Transverse colon (tissue), 4 donors: ENCODE results near the gene SDK1. TPM values are rescaled to one million over a fixed set of nuclear protein-coding genes. Genes with fewer than 3 reads are reported as not detected.

ENCODE experiments used
- DNase-seq: peaks from one replicate; pipeline ENCODE4 v3.0.0-alpha.2; 2019
- H3K27ac ChIP-seq, 4 donors: fragments of 200-600 bp; sonication (generic); 2 replicates each; pipeline ENCODE4 v1.5.1; 2016 to 2018; ENCODE audit warnings: inconsistent platforms in 4 of 4
- H3K27me3 ChIP-seq: fragments of 200-600 bp; sonication (generic); 2 replicates; pipeline ENCODE4 v1.5.1; 2017; ENCODE audit warnings: inconsistent platforms
- H3K36me3 ChIP-seq, 4 donors: fragments of 200-600 bp; sonication (generic); 2 replicates each; pipeline ENCODE4 v1.5.1; 2017 to 2019; ENCODE audit warnings: inconsistent platforms in 4 of 4
- H3K4me1 ChIP-seq, 4 donors: fragments of 200-600 bp; sonication (generic); 2 replicates each; pipeline ENCODE4 v1.5.1; 2017 to 2020; ENCODE audit warnings: inconsistent platforms in 4 of 4
- H3K4me3 ChIP-seq, 4 donors: fragments of 200-600 bp; sonication (generic); 1 replicate in 1 of 4; 2 replicates in 3 of 4; pipeline versions ENCODE4 v1.5.1 to v1.6.1; 2017 to 2019; ENCODE audit warnings: inconsistent platforms in 4 of 4
- H3K9me3 ChIP-seq, 2 donors: fragments of 200-600 bp; sonication (generic); 2 replicates each; pipeline ENCODE4 v1.5.1; 2017 to 2019; ENCODE audit warnings: inconsistent platforms in 2 of 2
- EP300 ChIP-seq: sonication (generic); formaldehyde crosslinking; IDR thresholded peaks from one replicate; pipeline ENCODE4 v1.6.1; 2017; ENCODE audit warnings: antibody characterized with exemption, low read depth
- POLR2A ChIP-seq: fragments of 450-650 bp; IDR thresholded peaks from one replicate; pipeline ENCODE4 v1.6.1; 2016; ENCODE audit warnings: antibody characterized with exemption, mild to moderate bottlenecking, moderate library complexity
- POLR2AphosphoS5 ChIP-seq, 3 donors: sonication (generic); formaldehyde crosslinking; IDR thresholded peaks; one replicate each; pipeline ENCODE4 v1.6.1; 2016; ENCODE audit warnings: antibody characterized with exemption in 3 of 3
- WGBS, 2 donors: methylation state at CpG; one replicate each; pipeline ENCODE4 v1.1.5; 2018; ENCODE audit warnings: low coverage in 1 of 2; 5-methylcytosine and 5-hydroxymethylcytosine counted together
- in situ Hi-C, 4 donors: fragments of 200-750 bp; cut with MboI; loops; one replicate each; pipeline versions ENCODE4 v1.15.0 to v1.15.1; 2017; ENCODE audit warnings: low sequenced_read_pairs in 3 of 4, low pct_ligation_motif_present in 1 of 4, low pct_unique_long_range_greater_than_20kb in 1 of 4
- intact Hi-C: fragments of 100-400 bp; cut with DNase I; formaldehyde crosslinking; loops from one replicate; pipeline ENCODE4 v1.15.1; 2023; ENCODE audit warnings: low total_unique reads
- total RNA-seq, 4 donors: library from RNA; depleted of rRNA; stranded (reverse); fragments of >200 nt; gene quantifications; one replicate each; pipeline ENCODE4 v1.1.0, GENCODE V29; 2016
- TF ChIP-seq, protein P1 (sequence below), 5 experiments: fragments of 200-600 bp in 3 of 5; fragments of 450-650 bp in 2 of 5; sonication (generic) in 3 of 5; IDR thresholded peaks; 1 replicate in 2 of 5; 2 replicates in 3 of 5; pipeline ENCODE4 v1.5.1; 2016 to 2017; ENCODE audit warnings: antibody characterized with exemption in 5 of 5, inconsistent platforms in 3 of 5, mild to moderate bottlenecking in 2 of 5, moderate library complexity in 1 of 5

SDK1 gene
- total RNA-seq, 4 donors from 2014 or later = 4.0 to 8.6 (median 5.4) TPM

DNA sequence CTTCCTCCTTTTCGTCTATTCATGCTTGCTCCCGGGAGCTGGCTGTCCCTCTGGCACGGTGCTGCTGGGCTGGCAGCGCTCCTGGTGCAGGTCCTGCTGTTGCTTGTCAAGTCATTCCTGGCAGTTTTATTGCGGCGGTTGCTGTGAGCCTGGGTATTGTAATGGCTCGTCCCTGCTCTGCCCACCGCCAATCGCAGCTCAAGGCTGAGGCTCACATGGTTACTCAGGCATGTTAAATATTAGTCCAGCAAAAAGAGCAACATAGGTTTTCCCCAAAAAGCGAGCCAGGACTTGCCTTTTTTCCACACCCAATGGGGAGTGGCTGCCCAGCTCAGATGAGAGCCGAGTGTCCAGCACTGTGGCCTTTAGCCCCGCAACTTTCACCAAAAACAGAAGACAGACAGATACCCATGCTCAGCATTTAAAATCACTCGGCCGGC is 888.1 kb downstream of the SDK1 start:
- Histone ChIP-seq H3K27ac (peak overlapping the region; percentile 37 to 83 (median 62)), H3K36me3 (no peaks in the 10 kb centered on the region), H3K27me3 (no peaks in the 10 kb centered on the region), H3K4me3 (no peak overlapping the region), H3K9me3 (no peaks in the 10 kb centered on the region), H3K4me1 (peaks cover 4 to 37% (median 11%) of the 10 kb centered on the region in 4 donors)
- WGBS, 2 donors = 34% methylated on average over 13 of the region's 14 CpGs; no CpG with 5 or more reads in 1 of the 2 donors
- TF ChIP-seq POLR2A (no peak), POLR2AphosphoS5 (IDR thresholded peaks at IDR 0.05) (peak; percentile 79 to 96 (median 90)), EP300 (peak; percentile 18)
- TF ChIP-seq, protein P1, sequence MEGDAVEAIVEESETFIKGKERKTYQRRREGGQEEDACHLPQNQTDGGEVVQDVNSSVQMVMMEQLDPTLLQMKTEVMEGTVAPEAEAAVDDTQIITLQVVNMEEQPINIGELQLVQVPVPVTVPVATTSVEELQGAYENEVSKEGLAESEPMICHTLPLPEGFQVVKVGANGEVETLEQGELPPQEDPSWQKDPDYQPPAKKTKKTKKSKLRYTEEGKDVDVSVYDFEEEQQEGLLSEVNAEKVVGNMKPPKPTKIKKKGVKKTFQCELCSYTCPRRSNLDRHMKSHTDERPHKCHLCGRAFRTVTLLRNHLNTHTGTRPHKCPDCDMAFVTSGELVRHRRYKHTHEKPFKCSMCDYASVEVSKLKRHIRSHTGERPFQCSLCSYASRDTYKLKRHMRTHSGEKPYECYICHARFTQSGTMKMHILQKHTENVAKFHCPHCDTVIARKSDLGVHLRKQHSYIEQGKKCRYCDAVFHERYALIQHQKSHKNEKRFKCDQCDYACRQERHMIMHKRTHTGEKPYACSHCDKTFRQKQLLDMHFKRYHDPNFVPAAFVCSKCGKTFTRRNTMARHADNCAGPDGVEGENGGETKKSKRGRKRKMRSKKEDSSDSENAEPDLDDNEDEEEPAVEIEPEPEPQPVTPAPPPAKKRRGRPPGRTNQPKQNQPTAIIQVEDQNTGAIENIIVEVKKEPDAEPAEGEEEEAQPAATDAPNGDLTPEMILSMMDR (IDR thresholded peaks at IDR 0.05) = no peak
- in situ Hi-C loops = no loop called here
- intact Hi-C loops = no loop called here
- DNase-seq = peak; percentile 80

DNA sequence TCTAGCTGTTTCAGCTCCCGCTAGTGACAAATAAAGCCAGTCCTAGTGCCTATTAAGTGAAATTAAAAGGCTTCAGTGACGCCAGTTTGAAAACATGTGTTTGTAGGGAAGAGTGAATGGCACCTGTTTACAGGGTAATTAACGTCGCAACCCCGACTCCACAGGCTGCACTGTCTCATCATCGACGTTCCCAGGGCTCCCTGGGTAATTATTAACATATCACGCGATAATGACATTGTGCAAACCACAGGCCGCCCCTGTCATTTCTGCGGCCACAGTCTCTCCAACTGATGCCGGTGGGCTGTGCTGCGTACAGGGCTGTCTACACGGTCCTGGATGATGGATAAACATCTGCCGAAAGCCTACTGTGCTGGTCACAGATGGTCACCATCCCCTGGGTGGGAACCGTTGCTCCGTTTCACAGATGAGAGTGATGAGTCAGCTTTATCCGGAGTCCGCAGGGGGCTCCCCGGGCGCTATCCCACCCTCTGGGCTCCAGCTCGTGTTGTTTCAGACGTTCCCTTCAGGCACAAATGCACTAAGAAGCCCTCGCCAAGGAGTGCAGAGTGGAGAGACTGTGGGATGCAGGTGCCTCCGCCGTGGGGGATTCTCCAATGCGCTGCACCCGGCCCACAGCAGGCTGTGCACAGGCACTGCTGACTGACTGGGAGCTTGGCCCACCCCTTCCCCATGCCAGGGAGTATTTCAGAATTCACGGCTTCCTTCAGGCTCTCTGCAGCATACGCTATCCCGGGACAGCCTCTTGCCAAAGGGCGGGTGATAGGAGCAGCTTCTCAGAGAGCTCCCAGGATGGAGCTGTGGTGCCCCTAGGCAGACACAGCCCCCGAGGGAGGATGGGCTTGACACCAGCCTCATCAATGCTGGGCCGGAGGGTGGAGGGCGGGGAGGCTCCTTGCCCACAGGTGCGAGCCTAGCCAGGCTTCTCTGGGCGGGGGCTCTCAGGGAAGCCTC is 889.2 kb downstream of the SDK1 start:
- in situ Hi-C loops = no loop called here
- peaks cover 4 to 32% (median 11%) of the 10 kb centered on the region in 4 donors for H3K4me1 ChIP-seq
- intact Hi-C loops = no loop called here
- 67 to 74% methylated on average over 5 to 36 of the region's 37 CpGs for WGBS, 2 donors
- H3K4me3 ChIP-seq = no peak overlapping the region
- TF ChIP-seq POLR2AphosphoS5 (IDR thresholded peaks at IDR 0.05) (no peak), EP300 (no peak), POLR2A (no peak)
- TF ChIP-seq, protein P1 (IDR thresholded peaks at IDR 0.05) = no peak
- no peaks in the 10 kb centered on the region for H3K9me3 ChIP-seq
- no peaks in the 10 kb centered on the region for H3K27me3 ChIP-seq
- peak overlapping the region in 1 of 4 donors; percentile 83 for H3K27ac ChIP-seq
- no peaks in the 10 kb centered on the region for H3K36me3 ChIP-seq
- DNase-seq = no peak

DNA sequence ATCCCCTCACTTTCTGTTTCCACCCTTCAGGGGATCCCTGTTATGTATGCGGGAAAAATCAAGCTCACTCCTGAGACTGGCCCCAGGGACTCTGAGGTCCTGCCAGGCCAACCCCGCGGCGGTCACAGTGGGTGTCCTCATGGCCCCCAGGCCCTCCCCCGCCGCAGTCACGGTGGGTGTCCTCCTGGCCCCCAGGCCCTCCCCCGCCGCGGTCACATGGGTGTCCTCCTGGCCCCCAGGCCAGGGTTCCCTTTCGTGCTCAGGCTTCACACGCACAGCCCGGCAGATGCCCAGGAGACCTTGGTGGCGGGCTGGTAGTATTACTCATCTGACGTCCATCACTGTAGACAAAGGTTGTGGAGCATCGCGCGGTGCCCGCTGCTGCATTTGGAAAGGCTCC is 890.0 kb downstream of the SDK1 start:
- Histone ChIP-seq H3K9me3 (no peaks in the 10 kb centered on the region), H3K27ac (no peak overlapping the region), H3K4me3 (no peak overlapping the region), H3K4me1 (peaks cover 4 to 25% (median 9%) of the 10 kb centered on the region in 4 donors), H3K27me3 (no peaks in the 10 kb centered on the region), H3K36me3 (no peaks in the 10 kb centered on the region)
- 93% methylated on average over 18 of the region's 19 CpGs; no CpG with 5 or more reads in 1 of the 2 donors for WGBS, 2 donors
- DNase-seq = no peak
- TF ChIP-seq EP300 (no peak), POLR2A (no peak), POLR2AphosphoS5 (IDR thresholded peaks at IDR 0.05) (no peak)
- TF ChIP-seq, protein P1 (IDR thresholded peaks at IDR 0.05) = no peak
- in situ Hi-C loops = no loop called here
- intact Hi-C loops = no loop called here

DNA sequence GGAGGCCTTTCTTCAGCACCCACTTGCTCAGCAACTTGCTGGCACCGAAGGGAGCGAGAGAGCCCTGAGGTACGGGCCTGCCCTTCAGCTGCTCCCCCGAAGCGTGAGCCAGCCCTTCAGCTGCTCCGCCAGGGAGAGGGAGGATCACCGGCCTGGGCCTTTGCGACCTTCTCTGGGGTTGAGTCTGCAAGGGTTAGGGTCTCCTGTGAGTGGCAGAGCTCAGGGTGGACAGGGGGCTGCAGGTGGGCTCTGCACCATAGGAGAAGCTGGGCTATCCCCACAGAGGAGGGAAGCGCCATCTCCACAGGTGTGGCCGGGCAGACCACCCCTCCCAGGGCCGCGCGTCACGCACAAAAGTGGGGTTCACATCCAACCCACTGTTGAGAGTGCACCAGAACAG is 890.5 kb downstream of the SDK1 start:
- H3K9me3 ChIP-seq = no peaks in the 10 kb centered on the region
- peaks cover 0 to 21% (median 8%) of the 10 kb centered on the region in 4 donors for H3K4me1 ChIP-seq
- no peaks in the 10 kb centered on the region for H3K27me3 ChIP-seq
- no peaks in the 10 kb centered on the region for H3K36me3 ChIP-seq
- intact Hi-C loops = no loop called here
- 97% methylated on average over 12 of the region's 14 CpGs; no CpG with 5 or more reads in 1 of the 2 donors for WGBS, 2 donors
- no peak overlapping the region for H3K27ac ChIP-seq
- H3K4me3 ChIP-seq = no peak overlapping the region
- in situ Hi-C loops = no loop called here
- DNase-seq = no peak
- no peak for TF ChIP-seq EP300
- TF ChIP-seq, protein P1 (IDR thresholded peaks at IDR 0.05) = no peak
- no peak for TF ChIP-seq POLR2A
- no peak for TF ChIP-seq POLR2AphosphoS5 (IDR thresholded peaks at IDR 0.05)
